GM12878 (cell line): Measurements from ENCODE around the gene PID1. TPM values are rescaled to one million over a fixed set of nuclear protein-coding genes. Genes with fewer than 3 reads are reported as not detected.

Experiments used
- ATAC-seq: fragments of 200-7000 bp; cut with Tn5 transposase; 3 replicates; pipeline ENCODE4 v1.9.1; 2020; ENCODE audit warnings: mild to moderate bottlenecking, moderate library complexity
- BruUV-seq: library from RNA; stranded (reverse); fragments of 400-500 nt; replicated peaks from 2 replicates; lab custom pipeline; 2021; lab: Mats Ljungman, UMichigan
- CTCF ChIA-PET: fragments of 300-600 bp; sonication (Branson Sonifier 250); formaldehyde crosslinking; extraction: SDS; loops from one replicate; lab custom pipeline; 2021; ENCODE audit warnings: inconsistent platforms; lab: Yijun Ruan, JAX
- POLR2A ChIA-PET: fragments of 350-600 bp; formaldehyde crosslinking; extraction: SDS; loops from one replicate; lab custom pipeline; 2021; ENCODE audit warnings: inconsistent platforms; lab: Charles Lee
- RAD21 ChIA-PET: fragments of 300-600 bp; sonication (Branson Sonifier 250); formaldehyde crosslinking; loops from one replicate; lab custom pipeline; 2023; ENCODE audit warnings: antibody characterized with exemption; ENCODE audit not compliant: unreplicated experiment; lab: Charles Lee
- SMC1A ChIA-PET: fragments of 300-600 bp; sonication (Branson Sonifier 250); formaldehyde crosslinking; loops from one replicate; lab custom pipeline; 2023; ENCODE audit not compliant: unreplicated experiment, uncharacterized antibody; lab: Charles Lee
- DNase-seq: peaks from one replicate; pipeline ENCODE4 v3.0.0-alpha.2; 2011; ENCODE audit warnings: low read depth, low spot score
- FAIRE-seq: peaks from 3 replicates; lab custom pipeline; 2011; peaks lifted over from hg19 to GRCh38; lab: Jason Lieb, UNC
- H2AFZ ChIP-seq: 2 replicates; pipeline ENCODE4 v1.6.0; 2011; ENCODE audit warnings: low read depth, low read length, control low read depth; ENCODE audit not compliant: control insufficient read depth
- H3K27ac ChIP-seq: 2 replicates; pipeline ENCODE4 v1.5.1; 2011; ENCODE audit warnings: control low read depth; ENCODE audit not compliant: control insufficient read depth, insufficient read depth
- H3K27me3 ChIP-seq, 2 experiments: replicated peaks in 1 of 2; 2 replicates each; pipeline versions ENCODE4 v1.6.0 to v1.6.1; 2011; ENCODE audit warnings: low read length in 1 of 2; ENCODE audit not compliant: control insufficient read depth in 2 of 2, insufficient read depth in 2 of 2
- H3K36me3 ChIP-seq, 2 experiments: 2 replicates each; pipeline ENCODE4 v1.5.1; 2011; ENCODE audit warnings: low read length in 1 of 2; ENCODE audit not compliant: control insufficient read depth in 2 of 2, insufficient read depth in 2 of 2
- H3K4me1 ChIP-seq: 2 replicates; pipeline ENCODE4 v1.6.1; 2011; ENCODE audit warnings: mild to moderate bottlenecking, low read length, moderate library complexity, mixed read lengths; ENCODE audit not compliant: control insufficient read depth, insufficient read depth
- H3K4me2 ChIP-seq: 2 replicates; pipeline ENCODE4 v1.6.0; 2011; ENCODE audit warnings: control low read depth; ENCODE audit not compliant: control insufficient read depth, insufficient read depth
- H3K4me3 ChIP-seq: fragments of 200-600 bp; sonication (generic); 2 replicates; pipeline ENCODE4 v1.5.1; 2016
- H3K79me2 ChIP-seq: 2 replicates; pipeline ENCODE4 v1.6.0; 2011; ENCODE audit warnings: low read length; ENCODE audit not compliant: control insufficient read depth, insufficient read depth
- H3K9ac ChIP-seq: 2 replicates; pipeline ENCODE4 v1.8.0; 2011; ENCODE audit warnings: low read length, control low read depth, mixed read lengths; ENCODE audit not compliant: control insufficient read depth, insufficient read depth
- H3K9me3 ChIP-seq: replicated peaks from 3 replicates; pipeline ENCODE4 v1.5.1; 2011; ENCODE audit warnings: mild to moderate bottlenecking, low read length; ENCODE audit not compliant: control insufficient read depth, insufficient read depth
- H4K20me1 ChIP-seq: 2 replicates; pipeline ENCODE4 v1.6.0; 2011; ENCODE audit not compliant: control insufficient read depth, insufficient read depth
- BCL11A ChIP-seq: IDR thresholded peaks from 2 replicates; pipeline ENCODE4 v1.6.1; 2011; ENCODE audit warnings: low read depth, low read length
- CHD2 ChIP-seq: IDR thresholded peaks from 2 replicates; pipeline ENCODE4 v1.6.1; 2011; ENCODE audit warnings: low read depth, low read length, improper control_type of control experiment, borderline replicate concordance
- IRF3 ChIP-seq: fragments of 450-650 bp; IDR thresholded peaks from 2 replicates; pipeline ENCODE4 v1.6.1; 2014; ENCODE audit warnings: mild to moderate bottlenecking
- JUNB ChIP-seq: IDR thresholded peaks from 2 replicates; pipeline ENCODE4 v1.6.1; 2016; ENCODE audit warnings: antibody characterized with exemption, mild to moderate bottlenecking
- KAT2A ChIP-seq: conservative IDR thresholded peaks from 2 replicates; pipeline ENCODE4 v1.6.1; 2011; ENCODE audit warnings: low read depth, low read length; ENCODE audit not compliant: control insufficient read depth
- NR2F1 ChIP-seq: fragments of 450-650 bp; conservative IDR thresholded peaks from 2 replicates; pipeline ENCODE4 v1.6.1; 2017; ENCODE audit warnings: mild to moderate bottlenecking
- POLR2AphosphoS2 ChIP-seq: IDR thresholded peaks from 2 replicates; pipeline ENCODE4 v1.6.1; 2011; ENCODE audit warnings: low read depth, mild to moderate bottlenecking, low read length, improper control_type of control experiment, moderate library complexity
- POLR2AphosphoS5 ChIP-seq: IDR thresholded peaks from 2 replicates; pipeline ENCODE4 v1.6.1; 2011; ENCODE audit warnings: mild to moderate bottlenecking, low read length, inconsistent platforms
- YBX1 ChIP-seq: fragments of 450-650 bp; IDR thresholded peaks from 2 replicates; pipeline ENCODE4 v1.6.1; 2016; ENCODE audit warnings: antibody characterized with exemption
- ZNF384 ChIP-seq: IDR thresholded peaks from 2 replicates; pipeline ENCODE4 v1.6.1; 2012; ENCODE audit warnings: low read depth, mild to moderate bottlenecking, low read length, improper control_type of control experiment, borderline replicate concordance
- WGBS: methylation state at CpG from one replicate; pipeline ENCODE4 v1.1.6; 2016; ENCODE audit warnings: low lambda C conversion rate; ENCODE audit not compliant: insufficient replicate concordance, insufficient coverage; ENCODE audit errors: missing lambda C conversion rate; 5-methylcytosine and 5-hydroxymethylcytosine counted together
- in situ Hi-C: fragments of 300-500 bp; cut with MboI; formaldehyde crosslinking; loops from 9 replicates; pipeline ENCODE4 v1.14.3; 2018; ENCODE audit warnings: mixed read lengths
- intact Hi-C: fragments of 100-400 bp; cut with micrococcal nuclease; formaldehyde crosslinking; loops from one replicate; pipeline ENCODE4 v1.14.2; 2022; ENCODE audit not compliant: unreplicated experiment
- polyA plus RNA-seq, 11 experiments: library from polyadenylated mRNA; depleted of rRNA in 4 of 11; unstranded in 6 of 11; stranded (reverse) in 5 of 11; fragments of >200 nt; fragmentation: Nextera tagmentation in 4 of 11; fragmentation: Illumina TruSeq in 1 of 11; extraction: Ambion mirVana in 4 of 11; extraction: Trizol in 1 of 11; gene quantifications; 1 replicate in 1 of 11; 2 replicates in 10 of 11; pipeline versions ENCODE4 v1.2.1 to v1.2.3, GENCODE V29; 2011 to 2016; ENCODE audit warnings: inconsistent platforms in 2 of 11, missing spikeins in 2 of 11, low read depth in 1 of 11
- total RNA-seq, 4 experiments: library from RNA; depleted of rRNA in 3 of 4; stranded (reverse); fragments of >200 nt in 3 of 4; fragmentation: Illumina TruSeq in 1 of 4; extraction: Trizol in 1 of 4; gene quantifications; 2 replicates each; pipeline versions ENCODE4 v1.2.1 to v1.2.3, GENCODE V29; 2013 to 2021
- TF ChIP-seq, protein P1 (sequence below): fragments of 450-650 bp; IDR thresholded peaks from 2 replicates; pipeline ENCODE4 v1.6.1; 2016; ENCODE audit warnings: mild to moderate bottlenecking, moderate library complexity, borderline replicate concordance

Gene PID1
- total and polyA plus RNA-seq, 10 of the 15 experiments (the other 5 are each of a cell fraction or from before 2014, with no cell fraction given) = not detected

- no peaks in the 10 kb centered on the region for H3K27me3 ChIP-seq
- H3K79me2 ChIP-seq = no peaks in the 10 kb centered on the region
- DNase-seq (no peak), ATAC-seq (no peak), FAIRE-seq (no peak)
- 15% methylated on average over 2 of the region's 2 CpGs for WGBS
- SMC1A ChIA-PET = no interaction called here
- CTCF ChIA-PET = no interaction called here
- in situ Hi-C loops (no loop called here), intact Hi-C loops (no loop called here)
- H3K4me3 ChIP-seq = no peak overlapping the region
- H3K9me3 ChIP-seq = no peaks in the 10 kb centered on the region
- H3K4me2 ChIP-seq = no peak overlapping the region
- H2AFZ ChIP-seq = no peak overlapping the region
- RAD21 ChIA-PET = no interaction called here
- BruUV-seq = no TSS peak
- H3K36me3 ChIP-seq = no peaks in the 10 kb centered on the region
- H3K4me1 ChIP-seq = no peaks in the 10 kb centered on the region
- no peaks in the 10 kb centered on the region for H4K20me1 ChIP-seq
- no peak overlapping the region for H3K9ac ChIP-seq
- H3K27ac ChIP-seq = no peak overlapping the region
- no peak for TF ChIP-seq ZNF384
- TF ChIP-seq CHD2 = no peak
- TF ChIP-seq POLR2AphosphoS5 = no peak
- TF ChIP-seq NR2F1 = no peak
- no peak for TF ChIP-seq JUNB
- no peak for TF ChIP-seq POLR2AphosphoS2
- TF ChIP-seq BCL11A = no peak
- no peak for TF ChIP-seq IRF3
- TF ChIP-seq, protein P1, sequence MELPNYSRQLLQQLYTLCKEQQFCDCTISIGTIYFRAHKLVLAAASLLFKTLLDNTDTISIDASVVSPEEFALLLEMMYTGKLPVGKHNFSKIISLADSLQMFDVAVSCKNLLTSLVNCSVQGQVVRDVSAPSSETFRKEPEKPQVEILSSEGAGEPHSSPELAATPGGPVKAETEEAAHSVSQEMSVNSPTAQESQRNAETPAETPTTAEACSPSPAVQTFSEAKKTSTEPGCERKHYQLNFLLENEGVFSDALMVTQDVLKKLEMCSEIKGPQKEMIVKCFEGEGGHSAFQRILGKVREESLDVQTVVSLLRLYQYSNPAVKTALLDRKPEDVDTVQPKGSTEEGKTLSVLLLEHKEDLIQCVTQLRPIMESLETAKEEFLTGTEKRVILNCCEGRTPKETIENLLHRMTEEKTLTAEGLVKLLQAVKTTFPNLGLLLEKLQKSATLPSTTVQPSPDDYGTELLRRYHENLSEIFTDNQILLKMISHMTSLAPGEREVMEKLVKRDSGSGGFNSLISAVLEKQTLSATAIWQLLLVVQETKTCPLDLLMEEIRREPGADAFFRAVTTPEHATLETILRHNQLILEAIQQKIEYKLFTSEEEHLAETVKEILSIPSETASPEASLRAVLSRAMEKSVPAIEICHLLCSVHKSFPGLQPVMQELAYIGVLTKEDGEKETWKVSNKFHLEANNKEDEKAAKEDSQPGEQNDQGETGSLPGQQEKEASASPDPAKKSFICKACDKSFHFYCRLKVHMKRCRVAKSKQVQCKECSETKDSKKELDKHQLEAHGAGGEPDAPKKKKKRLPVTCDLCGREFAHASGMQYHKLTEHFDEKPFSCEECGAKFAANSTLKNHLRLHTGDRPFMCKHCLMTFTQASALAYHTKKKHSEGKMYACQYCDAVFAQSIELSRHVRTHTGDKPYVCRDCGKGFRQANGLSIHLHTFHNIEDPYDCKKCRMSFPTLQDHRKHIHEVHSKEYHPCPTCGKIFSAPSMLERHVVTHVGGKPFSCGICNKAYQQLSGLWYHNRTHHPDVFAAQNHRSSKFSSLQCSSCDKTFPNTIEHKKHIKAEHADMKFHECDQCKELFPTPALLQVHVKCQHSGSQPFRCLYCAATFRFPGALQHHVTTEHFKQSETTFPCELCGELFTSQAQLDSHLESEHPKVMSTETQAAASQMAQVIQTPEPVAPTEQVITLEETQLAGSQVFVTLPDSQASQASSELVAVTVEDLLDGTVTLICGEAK = no peak
- no peak for TF ChIP-seq YBX1
- no peak for TF ChIP-seq KAT2A
- POLR2A ChIA-PET = no interaction called here
Observed at GRCh38 chr2:229164545-229165249, 106.4 kb downstream of the PID1 start.
